ENCODE measurements around the gene PYY.

DNA sequence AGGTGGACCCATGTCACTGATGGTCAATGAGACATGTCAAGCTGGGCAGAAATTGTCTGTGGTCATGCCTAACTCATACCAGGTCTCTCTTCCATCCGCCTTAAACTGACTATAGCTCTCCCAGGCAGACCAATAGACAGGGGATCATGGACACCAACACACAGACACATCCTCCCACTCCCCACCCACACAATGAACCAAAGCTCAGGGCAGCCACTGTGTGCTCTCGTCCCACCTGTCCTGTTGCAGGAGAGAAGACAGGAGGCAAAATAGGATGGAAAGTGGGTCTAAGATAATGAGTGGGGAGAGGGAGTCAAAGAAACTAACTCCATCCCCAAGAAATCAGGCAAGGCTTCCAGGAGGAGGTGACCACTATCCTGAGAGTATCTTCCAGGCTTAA is 3.2 kb downstream of the PYY start:
- no peak for TF ChIP-seq POLR2A (IDR thresholded peaks at IDR 0.05; ENCODE audit: low read depth)
- TF ChIP-seq, protein P1, sequence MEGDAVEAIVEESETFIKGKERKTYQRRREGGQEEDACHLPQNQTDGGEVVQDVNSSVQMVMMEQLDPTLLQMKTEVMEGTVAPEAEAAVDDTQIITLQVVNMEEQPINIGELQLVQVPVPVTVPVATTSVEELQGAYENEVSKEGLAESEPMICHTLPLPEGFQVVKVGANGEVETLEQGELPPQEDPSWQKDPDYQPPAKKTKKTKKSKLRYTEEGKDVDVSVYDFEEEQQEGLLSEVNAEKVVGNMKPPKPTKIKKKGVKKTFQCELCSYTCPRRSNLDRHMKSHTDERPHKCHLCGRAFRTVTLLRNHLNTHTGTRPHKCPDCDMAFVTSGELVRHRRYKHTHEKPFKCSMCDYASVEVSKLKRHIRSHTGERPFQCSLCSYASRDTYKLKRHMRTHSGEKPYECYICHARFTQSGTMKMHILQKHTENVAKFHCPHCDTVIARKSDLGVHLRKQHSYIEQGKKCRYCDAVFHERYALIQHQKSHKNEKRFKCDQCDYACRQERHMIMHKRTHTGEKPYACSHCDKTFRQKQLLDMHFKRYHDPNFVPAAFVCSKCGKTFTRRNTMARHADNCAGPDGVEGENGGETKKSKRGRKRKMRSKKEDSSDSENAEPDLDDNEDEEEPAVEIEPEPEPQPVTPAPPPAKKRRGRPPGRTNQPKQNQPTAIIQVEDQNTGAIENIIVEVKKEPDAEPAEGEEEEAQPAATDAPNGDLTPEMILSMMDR (IDR thresholded peaks at IDR 0.05), result no peak

Measured in esophagus muscularis mucosa (tissue), 3 donors.